HG03342 (cell line): ENCODE measurements around the gene ADAMTS2.

Experiments
- ATAC-seq: cut with Tn5 transposase; IDR thresholded peaks from one replicate; pipeline ENCODE4 v1.9.1; 2021; ENCODE audit warnings: mild to moderate bottlenecking, moderate library complexity; ENCODE audit not compliant: unreplicated experiment

Gene ADAMTS2

DNA sequence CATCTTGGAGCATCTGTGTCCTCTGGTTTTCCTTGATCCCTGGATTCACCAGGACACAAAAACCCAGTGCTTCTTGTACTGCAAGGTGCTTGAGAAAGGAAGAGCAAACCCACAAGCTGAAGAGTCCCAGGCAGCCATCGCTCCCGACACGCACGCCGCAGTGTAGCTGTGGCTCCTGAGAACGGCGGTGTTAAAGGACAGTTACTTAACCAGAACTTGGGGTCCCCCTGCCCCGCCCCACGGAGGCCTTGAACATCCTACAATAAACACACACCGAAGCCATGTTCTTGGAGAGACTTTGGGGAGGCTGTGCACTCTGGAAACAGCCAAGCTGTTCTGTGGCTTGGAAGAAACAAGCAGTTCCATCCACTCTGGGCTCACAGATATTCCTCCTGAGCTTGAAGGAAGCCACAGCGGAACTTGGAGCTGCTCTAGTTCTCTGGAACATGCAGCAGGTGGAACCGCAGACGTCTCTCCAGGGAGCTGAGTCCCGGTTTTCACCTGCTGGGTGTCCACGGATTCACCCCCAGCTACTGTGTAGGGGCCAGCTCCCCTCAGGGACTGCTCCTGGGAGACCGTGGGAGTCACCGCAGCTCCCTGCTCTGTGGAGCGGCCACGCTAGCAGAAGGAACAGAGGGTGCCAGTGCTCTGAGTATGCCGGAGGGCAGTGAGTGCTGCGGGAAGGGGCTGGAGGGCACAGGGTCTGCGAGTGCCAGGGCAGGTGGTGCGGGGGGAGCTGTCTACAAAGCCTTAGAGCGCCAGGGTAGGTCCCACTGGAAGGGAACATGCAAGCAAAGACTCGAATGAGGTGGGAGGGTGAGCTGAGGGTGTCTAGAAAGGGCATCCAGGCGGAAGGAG lies 107.3 kb downstream of the ADAMTS2 start:
- no peak for ATAC-seq

DNA sequence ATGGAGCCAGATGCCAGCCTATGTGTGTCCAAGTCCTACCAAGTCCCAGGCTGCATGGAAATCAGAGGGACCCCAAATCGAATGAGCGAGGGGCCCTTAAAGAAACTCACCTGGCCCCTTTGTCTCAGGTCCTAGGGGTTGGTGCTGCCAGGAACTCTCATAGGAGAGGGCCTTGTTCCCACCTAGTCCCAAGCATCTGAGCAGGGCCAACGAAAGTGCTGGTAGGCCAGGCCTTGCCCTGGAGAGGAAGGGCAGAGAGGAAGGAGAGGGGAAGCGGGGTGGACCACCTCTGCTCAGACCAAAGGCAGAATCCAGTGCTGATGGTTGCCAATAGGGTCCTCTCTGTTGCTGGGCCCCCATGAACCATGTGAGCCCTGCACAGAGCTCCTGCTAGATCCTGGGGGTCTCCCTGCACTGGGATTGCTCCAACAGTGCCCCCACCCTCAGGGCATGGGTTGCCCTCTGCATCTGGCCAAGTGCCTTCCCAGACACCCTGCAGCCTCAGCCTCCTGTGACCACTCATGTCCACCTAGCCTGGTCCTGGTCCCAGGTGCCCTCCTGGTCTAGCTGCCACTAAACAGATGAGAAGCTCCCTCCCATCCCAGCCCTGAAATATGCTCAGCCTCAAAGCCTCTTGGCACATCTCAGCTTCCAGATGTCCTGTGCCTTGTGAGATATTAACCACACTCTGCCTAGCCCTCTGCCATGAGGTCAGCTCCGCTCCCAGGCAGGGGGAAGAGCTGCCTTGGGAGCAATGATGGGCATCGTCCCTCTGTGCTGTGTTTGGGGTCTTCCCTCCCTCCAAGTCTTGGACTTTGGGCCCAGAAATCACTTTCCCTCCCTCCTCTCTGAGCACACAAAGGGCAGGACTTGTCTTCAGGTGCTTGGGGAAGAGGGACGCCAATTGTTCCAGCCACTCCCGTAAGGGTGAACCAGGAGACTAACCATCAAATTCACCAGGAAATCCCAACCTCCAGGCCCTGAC lies 109.6 kb downstream of the ADAMTS2 start:
- no peak for ATAC-seq

DNA sequence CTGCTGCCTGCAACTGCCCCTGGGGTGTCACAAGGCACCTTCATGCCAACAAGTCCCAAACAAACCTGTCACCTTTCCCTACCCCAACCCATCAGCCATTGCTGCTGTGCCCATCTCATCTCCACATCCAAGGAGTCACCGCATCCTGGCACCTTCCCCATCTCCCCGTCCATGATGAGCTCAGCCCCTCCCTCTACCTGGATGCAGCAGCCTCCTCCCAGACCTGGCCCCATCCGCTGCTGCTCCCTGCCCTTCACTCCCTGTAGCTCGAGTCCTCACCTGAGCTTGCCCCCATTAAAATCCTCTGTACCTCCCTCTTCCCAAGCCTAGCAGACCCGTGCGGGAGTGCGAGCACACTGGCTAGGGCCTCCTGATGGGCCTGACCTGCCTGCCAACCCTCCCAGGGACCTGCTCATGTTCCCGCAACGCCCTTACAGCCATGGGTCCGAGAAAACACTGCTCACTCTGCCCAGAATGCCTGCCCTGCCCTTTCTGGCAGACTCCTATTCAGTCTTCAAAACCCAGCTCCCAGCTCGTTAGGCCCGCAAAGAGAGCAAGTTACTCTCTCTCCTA lies 110.6 kb downstream of the ADAMTS2 start:
- ATAC-seq = no peak

DNA sequence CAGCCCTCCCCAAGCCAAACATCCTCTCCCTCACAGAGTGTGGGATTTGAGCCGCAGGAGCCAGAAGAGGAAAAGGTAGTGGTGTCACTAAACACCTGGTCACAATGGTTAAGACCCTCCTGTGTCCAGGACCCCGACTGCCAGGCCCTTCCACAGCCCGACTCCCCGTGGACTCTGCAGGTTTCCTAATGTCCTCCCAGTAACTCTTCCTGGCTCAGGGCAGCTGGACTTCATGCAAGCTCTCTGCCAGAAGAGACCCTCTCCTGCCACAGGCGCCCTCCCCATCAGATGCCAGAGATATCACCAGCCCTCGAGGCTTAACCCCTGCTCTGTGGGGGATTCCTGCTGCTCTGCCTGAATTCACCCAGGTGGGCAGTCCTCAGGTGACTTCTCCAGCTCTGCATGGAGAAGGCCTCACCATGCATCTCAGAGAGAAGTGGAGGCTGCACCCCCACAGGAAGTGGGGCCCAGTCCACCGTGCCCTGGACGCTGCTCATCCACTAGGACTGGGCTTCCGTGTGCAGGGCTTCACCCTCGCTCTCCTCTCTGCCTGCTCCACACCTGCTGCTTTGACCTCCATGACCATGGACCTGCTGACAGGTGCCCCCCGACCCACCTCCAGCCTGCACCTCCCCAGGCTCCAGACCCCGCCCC lies 111.2 kb downstream of the ADAMTS2 start:
- ATAC-seq = no peak

DNA sequence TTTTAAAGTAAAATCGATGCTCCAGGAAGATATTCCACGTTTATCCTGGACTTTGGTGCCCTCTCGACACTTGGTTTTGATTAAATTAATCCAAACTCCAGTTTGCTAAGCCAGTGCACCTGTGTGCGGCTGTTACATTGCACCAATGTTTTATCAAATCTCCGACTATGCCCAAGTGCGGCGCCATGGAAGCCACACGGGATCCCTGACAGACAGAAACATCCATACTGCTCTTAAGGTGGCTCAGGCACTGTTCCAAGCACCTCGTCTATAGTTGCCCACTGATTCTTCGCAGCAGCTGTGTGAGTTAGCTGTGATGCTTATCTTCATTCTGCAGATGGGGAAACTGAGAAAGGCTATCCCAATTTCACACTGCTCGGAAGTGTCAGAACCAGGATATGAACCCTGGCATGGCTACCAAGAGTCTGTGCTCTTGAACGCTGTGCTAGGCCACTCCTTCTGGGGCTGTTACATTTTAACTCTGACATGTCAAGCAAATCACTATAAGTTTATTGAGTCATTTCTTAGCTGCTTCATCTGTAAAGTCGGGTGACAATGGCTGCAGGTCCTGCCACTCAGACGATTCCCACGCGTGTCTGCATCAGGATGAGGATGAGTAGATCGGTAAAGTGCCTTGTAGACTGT lies 113.0 kb downstream of the ADAMTS2 start:
- ATAC-seq = no peak

DNA sequence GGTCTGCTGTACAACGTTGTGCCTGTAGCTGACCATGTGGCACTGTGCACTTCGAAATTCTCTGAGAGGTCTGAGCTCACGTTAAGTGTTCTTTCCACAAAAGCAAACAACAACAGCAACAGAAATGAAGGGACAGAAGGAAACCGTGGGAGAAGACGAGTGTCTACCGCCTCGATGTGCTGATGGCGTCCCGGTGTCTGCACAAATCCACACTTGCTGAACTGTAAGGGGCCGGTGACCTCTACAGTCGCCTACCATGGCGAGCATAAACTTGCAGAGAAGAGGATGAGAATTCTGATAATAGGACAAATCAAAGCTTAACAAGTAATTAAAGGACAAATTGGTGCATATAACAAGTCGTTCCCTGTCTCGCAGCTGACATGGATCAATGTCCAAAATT lies 114.0 kb downstream of the ADAMTS2 start:
- ATAC-seq = no peak

DNA sequence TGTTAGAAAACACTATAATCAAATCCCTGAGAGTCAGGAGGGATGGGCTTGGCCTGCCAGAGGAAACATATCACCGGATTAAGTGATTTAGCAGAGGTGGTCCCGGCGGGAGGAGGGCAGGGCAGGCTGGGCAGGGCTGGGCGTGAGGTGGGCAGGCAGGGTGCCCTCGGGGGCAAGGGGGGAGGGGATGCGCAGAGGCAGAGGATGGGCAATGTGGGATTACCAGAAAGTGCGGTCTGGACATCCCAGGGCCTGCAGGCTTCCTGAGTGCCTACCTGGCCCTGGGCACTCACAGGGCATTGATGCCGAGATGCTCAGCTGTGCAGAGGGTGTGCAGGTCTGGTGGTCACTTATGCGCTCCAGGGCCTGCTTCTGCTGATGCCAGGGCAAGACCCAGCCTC lies 115.2 kb downstream of the ADAMTS2 start:
- ATAC-seq = no peak

DNA sequence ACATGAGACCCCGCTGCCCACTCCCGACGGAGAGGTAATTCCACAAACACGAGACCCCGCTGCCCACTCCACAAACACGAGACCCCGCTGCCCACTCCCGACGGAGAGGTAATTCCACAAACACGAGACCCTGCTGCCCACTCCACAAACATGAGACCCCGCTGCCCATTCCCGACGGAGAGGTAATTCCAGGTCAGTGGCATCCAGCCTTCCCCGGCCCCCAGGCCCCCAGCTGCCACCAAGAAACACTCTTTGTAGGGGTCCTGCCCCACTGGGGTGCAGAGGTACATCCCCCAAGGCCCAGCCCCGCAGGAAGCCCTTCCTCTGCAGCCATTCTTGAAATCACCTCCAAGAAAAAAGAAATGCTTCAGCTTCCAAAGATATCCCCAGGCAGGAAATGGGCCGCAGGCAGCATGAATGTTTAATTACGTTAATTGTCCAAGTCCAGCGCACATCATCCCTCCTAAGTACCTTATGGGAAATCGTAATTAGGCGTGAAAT lies 115.9 kb downstream of the ADAMTS2 start:
- no peak for ATAC-seq

DNA sequence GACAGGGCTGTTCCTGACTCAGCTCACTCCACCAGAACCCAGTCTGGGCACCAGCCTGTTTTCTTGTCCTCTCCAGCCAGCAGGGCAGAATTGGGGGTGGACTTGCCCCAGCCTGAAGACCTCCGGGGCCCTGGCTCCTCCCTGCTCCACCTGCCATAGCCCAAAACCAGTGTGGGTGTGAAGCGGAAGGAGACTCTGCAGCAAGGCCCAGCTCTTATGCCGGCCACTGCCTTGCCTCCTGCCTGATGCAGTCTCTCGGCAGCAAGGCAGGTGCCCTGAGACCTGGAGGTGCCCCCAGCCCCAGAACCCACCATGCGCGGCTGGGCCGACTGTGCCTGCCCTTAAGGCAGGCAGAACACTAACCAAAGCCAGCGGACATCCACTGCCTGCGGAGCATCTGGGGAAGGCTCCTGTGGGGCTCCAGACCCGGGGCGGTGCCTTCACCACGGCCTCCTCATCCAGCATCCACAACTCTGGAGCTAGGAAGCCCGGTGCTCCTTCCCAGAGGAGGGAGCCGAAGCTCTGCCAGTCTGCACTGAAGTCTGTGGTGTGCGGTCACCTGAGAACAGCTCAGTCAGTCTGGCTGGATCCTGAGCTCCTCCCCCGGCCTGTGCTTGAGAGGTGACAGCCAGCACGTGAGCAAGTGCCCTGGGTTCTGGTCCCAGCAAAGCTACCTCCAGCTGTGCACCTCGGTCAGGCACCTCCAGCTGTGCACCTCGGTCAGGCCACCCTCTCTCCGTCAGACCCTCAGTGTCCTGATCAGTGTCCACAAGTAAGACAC lies 116.7 kb downstream of the ADAMTS2 start:
- no peak for ATAC-seq

DNA sequence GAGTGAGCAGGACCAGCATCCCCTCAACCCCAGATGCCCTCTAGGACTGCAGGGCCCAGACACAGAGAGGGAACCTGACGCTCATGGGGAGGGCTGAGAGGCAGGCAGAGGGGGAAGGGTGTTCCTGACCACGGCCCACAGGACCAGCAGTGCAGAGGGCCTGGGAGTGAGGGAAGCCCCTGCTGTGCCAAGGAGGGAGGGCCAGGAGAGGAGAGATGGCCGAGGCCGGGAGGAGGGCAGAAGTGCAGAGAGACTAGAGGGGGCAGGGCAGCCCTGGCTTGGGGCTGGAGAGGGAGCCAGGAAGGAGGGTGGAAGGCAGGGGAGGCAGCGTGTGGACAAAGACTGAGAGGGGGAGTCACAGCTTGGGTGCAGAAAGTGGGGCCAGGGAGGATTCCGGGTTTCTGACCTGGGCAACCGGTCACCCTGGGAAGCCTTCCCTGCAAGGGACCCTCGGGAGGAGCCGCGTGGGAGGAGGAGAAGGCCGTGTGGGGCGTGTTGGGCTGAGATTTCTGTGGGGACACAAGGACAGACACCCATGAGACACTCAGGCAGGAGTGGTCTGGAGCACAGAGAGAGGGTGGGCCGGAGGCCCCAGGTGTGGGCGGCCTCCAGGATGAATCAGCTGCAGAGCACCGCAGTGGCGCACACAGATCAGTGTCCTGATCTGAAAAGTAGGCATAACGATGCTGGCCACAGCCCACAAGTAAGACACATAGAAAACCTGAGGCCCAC lies 117.5 kb downstream of the ADAMTS2 start:
- ATAC-seq = no peak

DNA sequence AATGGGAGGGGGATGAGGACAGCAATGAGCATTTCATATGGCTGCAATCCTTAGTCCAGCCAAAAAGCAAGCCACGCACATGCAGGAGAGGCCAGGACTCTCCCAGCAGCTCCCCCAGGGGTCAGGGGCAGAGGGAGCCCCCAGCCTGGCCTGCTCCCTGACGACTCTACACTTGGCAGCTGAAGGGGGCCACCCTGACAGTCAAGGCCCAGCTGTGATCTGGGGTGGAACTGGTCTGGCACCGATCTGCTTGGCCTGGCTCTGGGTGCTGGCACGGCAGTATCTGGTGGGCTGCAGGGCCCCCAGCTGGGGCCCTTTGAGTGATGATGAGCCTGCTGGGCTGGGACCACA lies 118.1 kb downstream of the ADAMTS2 start:
- ATAC-seq = no peak

DNA sequence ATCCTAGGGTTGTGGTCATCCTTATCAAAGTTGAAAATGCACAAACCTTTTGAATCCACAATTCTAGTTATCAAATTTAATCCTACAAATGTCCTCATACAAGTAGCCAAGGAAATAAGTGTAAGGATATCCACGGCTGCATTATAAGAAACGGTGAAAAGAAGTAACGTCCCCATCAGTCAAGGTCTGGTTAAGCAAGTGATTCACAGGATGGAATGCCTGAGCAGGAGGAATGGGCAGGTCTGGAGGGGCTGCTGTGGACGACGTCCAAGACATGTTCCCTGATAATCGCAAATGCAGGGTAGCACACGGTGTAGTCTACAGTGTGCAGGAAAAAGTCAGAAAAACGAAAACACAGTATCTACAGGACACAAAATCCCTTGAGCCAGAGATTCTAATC lies 118.6 kb downstream of the ADAMTS2 start:
- ATAC-seq = no peak

DNA sequence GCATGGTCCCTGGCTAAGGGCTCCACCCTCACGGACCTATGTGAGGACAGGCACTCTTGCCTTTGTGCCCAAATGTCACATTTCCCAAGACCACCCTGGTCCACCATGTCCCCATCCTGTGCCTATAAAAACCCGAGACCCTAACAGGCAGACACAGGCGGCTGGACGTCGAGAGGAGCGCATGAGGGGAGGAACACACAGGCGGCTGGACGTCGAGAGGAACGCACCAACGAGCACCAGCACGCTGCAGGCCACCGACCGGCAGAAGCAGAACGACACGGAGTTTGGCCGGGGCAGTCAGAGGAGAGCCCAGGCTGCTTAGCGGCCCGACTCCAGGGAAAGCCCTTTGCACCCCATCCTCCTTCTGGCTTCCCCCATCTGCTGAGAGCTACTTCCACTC lies 119.9 kb downstream of the ADAMTS2 start:
- no peak for ATAC-seq

DNA sequence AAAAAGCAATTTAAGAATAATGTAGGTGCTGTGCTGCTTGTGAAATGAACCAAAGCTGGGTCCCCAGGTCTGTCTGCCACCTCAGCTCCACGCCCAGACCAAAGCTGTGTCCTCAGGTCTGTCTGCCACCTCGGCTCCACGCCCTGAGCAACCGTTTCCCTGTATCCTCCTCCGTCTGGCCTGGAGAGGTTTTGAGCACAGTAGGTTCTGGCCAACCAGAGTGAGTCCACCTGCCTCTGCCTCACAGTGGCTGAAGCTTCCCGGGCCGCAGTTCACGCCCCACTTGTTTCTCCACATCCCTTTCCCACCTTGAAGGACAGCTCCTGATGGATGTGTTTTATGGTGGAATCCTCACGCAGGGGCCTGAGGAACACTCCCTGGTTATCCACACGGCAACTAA lies 120.5 kb downstream of the ADAMTS2 start:
- no peak for ATAC-seq

DNA sequence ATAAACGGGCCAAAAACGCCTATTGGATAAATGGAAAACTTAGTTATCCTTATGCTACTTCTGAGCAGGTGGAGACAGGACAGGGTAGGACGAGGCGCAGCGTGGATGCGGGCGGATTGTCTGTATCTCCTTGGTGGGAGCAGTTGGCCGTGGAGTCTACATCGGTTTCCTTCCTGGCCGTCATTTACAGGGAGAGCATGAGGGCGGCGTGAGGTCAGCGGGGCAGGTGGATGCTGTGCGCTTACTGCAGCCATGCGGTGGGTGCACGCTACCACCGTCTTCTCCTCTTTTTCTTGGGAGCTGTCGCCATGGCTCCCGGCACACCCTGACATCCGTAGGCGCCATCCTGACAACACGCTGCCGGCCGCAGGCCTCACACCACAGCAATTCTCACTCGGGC lies 121.3 kb downstream of the ADAMTS2 start:
- no peak for ATAC-seq

DNA sequence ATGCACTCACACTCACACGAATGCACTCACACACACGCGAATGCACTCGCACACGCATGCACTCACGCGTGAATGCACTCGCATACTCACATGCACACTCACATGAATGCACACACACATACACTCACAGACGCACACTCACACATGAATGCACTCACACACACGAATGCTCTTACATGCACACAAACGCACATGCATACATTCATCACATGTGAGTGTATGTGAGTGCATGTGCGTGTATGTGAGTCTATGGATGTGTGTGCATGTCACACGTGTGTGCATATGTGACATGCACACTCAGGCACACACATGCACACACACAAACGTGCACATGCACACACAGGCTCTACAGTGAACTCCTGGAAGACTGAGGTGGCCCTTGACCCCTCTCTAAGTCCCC lies 121.7 kb downstream of the ADAMTS2 start:
- no peak for ATAC-seq

DNA sequence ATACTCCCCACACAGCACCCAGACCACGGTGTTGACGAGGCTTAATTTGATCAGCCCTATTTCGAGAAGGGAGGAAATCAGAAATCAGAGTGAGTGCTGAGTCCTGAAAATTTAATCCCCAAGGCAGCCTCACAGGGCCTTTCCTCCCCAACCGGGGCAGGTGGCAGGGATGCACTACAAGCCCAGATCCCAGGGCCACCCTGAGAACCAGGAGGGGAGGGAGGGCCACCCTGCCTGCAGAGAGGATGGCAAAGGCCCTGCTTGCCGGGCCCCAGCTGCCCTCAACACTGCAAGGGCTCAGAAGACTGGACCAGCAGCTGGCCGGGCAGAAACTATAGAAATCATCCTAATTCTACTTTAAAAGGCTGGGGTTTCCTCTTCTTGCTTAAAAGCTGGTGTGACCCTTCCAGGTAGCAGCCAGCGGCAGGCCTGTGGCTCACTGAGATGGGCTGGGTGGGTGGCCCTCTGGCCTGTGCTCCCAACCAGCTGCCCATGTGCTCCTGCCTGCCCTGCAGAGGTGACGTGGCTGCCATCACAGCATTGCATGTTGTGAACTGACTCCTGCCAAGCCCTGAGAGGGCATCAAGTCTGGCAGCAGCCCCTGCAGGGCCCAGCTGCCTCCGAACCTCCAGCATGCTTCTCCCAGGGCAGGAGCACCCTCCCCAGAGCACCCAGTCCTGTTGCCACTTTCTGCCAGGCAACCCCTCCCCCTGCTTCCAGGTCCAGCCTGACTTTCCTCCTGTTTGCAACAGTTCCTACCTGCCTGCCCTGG lies 122.8 kb downstream of the ADAMTS2 start:
- no peak for ATAC-seq

DNA sequence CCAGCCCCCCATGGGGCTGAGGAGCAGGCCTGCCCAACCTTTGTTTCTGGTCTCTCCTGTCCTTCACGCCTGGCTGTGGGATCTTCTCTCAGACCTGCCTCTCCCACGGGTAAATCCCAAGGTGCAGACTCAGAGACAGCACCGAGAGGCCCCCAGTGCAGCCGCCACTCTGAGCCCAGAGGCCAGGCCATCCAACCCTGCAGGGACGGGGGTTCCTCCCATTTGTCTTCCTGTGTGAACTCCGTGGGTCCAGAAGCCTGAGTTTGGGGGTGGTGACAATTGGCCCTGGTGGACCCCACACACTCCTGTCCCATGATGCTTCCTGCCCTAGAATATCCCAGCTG lies 123.4 kb downstream of the ADAMTS2 start:
- ATAC-seq = no peak
